ENCODE data around the gene CRYGB.

- TF ChIP-seq, protein P1, sequence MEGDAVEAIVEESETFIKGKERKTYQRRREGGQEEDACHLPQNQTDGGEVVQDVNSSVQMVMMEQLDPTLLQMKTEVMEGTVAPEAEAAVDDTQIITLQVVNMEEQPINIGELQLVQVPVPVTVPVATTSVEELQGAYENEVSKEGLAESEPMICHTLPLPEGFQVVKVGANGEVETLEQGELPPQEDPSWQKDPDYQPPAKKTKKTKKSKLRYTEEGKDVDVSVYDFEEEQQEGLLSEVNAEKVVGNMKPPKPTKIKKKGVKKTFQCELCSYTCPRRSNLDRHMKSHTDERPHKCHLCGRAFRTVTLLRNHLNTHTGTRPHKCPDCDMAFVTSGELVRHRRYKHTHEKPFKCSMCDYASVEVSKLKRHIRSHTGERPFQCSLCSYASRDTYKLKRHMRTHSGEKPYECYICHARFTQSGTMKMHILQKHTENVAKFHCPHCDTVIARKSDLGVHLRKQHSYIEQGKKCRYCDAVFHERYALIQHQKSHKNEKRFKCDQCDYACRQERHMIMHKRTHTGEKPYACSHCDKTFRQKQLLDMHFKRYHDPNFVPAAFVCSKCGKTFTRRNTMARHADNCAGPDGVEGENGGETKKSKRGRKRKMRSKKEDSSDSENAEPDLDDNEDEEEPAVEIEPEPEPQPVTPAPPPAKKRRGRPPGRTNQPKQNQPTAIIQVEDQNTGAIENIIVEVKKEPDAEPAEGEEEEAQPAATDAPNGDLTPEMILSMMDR (conservative IDR thresholded peaks at IDR 0.05 in 1 of 2, IDR thresholded peaks at IDR 0.05 in 1 of 2; ENCODE audit: low read depth in 1 of 2, low read length in 2 of 2): no peak
- TF ChIP-seq EZH2 (IDR thresholded peaks at IDR 0.05; ENCODE audit: low read length, missing control alignments): no peak
These were observed 46.8 kb upstream of the CRYGB start for GRCh38 chr2:208192611-208193236.
